Dendritic cell treated with granulocyte-macrophage colony-stimulating factor and Interleukin-4, amounts not matched to agents 40 ng/mL and 50 ng/mL, for 4 days (primary cell): ENCODE data around the gene TECRL.

Source experiments
- H3K27ac Mint-ChIP-seq: one replicate; pipeline ENCODE4 v1.8.0; 2022; ENCODE audit warnings: mild to moderate bottlenecking, mixed read lengths
- H3K27me3 Mint-ChIP-seq: one replicate; pipeline ENCODE4 v1.8.0; 2022; ENCODE audit warnings: mild to moderate bottlenecking, mixed read lengths
- H3K36me3 Mint-ChIP-seq: one replicate; pipeline ENCODE4 v1.8.0; 2022; ENCODE audit warnings: low read depth, mixed read lengths
- H3K4me1 Mint-ChIP-seq: one replicate; pipeline ENCODE4 v1.8.0; 2022; ENCODE audit warnings: low read depth, mixed read lengths
- H3K4me3 Mint-ChIP-seq: one replicate; pipeline ENCODE4 v1.8.0; 2022; ENCODE audit warnings: mild to moderate bottlenecking, moderate library complexity, mixed read lengths
- H3K9me3 Mint-ChIP-seq: one replicate; pipeline ENCODE4 v1.8.0; 2022; ENCODE audit warnings: mixed read lengths
- intact Hi-C: fragments of 100-400 bp; cut with micrococcal nuclease; formaldehyde crosslinking; loops from one replicate; pipeline ENCODE4 v1.15.0; 2022

The TECRL gene

GRCh38 chr4:64409300-64409699, at the start of gene TECRL:
TSS of gene TECRL (minus strand) at chr4:64409450. CDS start at chr4:64409351, 99 bp downstream.
- no peaks in the 10 kb centered on the region for H3K27me3 Mint-ChIP-seq
- H3K9me3 Mint-ChIP-seq, result no peaks in the 10 kb centered on the region
- intact Hi-C loops, result no loop called here
- H3K4me1 Mint-ChIP-seq, result no peaks in the 10 kb centered on the region
- H3K27ac Mint-ChIP-seq, result no peak within 1 kb of the TSS
- no peak within 1 kb of the TSS for H3K4me3 Mint-ChIP-seq
- H3K36me3 Mint-ChIP-seq, result no peaks in the 10 kb centered on the region

GRCh38 chr4:64432674-64433073, 23.4 kb upstream of the TECRL start:
- Mint-ChIP-seq H3K9me3 (peaks cover 70% of the 10 kb centered on the region), H3K27me3 (no peaks in the 10 kb centered on the region), H3K36me3 (no peaks in the 10 kb centered on the region), H3K4me1 (no peaks in the 10 kb centered on the region), H3K4me3 (no peak overlapping the region), H3K27ac (no peak overlapping the region)
- intact Hi-C loops, result no loop called here

GRCh38 chr4:64430933-64431332, 21.7 kb upstream of the TECRL start:
- no peaks in the 10 kb centered on the region for H3K27me3 Mint-ChIP-seq
- no peaks in the 10 kb centered on the region for H3K4me1 Mint-ChIP-seq
- peaks cover 61% of the 10 kb centered on the region for H3K9me3 Mint-ChIP-seq
- intact Hi-C loops, result no loop called here
- no peaks in the 10 kb centered on the region for H3K36me3 Mint-ChIP-seq
- H3K27ac Mint-ChIP-seq, result no peak overlapping the region
- H3K4me3 Mint-ChIP-seq, result no peak overlapping the region

GRCh38 chr4:64417974-64418373, 8.7 kb upstream of the TECRL start:
- H3K4me1 Mint-ChIP-seq, result no peaks in the 10 kb centered on the region
- H3K27me3 Mint-ChIP-seq, result no peaks in the 10 kb centered on the region
- no peak overlapping the region for H3K27ac Mint-ChIP-seq
- no peaks in the 10 kb centered on the region for H3K36me3 Mint-ChIP-seq
- intact Hi-C loops, result no loop called here
- H3K4me3 Mint-ChIP-seq, result no peak overlapping the region
- no peaks in the 10 kb centered on the region for H3K9me3 Mint-ChIP-seq

- no peak overlapping the region for H3K27ac Mint-ChIP-seq
- no peaks in the 10 kb centered on the region for H3K27me3 Mint-ChIP-seq
- no peaks in the 10 kb centered on the region for H3K36me3 Mint-ChIP-seq
- no peaks in the 10 kb centered on the region for H3K4me1 Mint-ChIP-seq
- H3K4me3 Mint-ChIP-seq, result no peak overlapping the region
- intact Hi-C loops, result no loop called here
- no peaks in the 10 kb centered on the region for H3K9me3 Mint-ChIP-seq
Observed at GRCh38 chr4:64407000-64407399, 2.2 kb downstream of the TECRL start.

- no peaks in the 10 kb centered on the region for H3K4me1 Mint-ChIP-seq
- H3K27me3 Mint-ChIP-seq, result no peaks in the 10 kb centered on the region
- H3K27ac Mint-ChIP-seq, result no peak overlapping the region
- no peak overlapping the region for H3K4me3 Mint-ChIP-seq
- H3K9me3 Mint-ChIP-seq, result no peaks in the 10 kb centered on the region
- H3K36me3 Mint-ChIP-seq, result no peaks in the 10 kb centered on the region
- intact Hi-C loops, result no loop called here
Observed at GRCh38 chr4:64405761-64406160, 3.5 kb downstream of the TECRL start.

- Mint-ChIP-seq H3K4me3 (no peak overlapping the region), H3K9me3 (peaks cover 10% of the 10 kb centered on the region), H3K4me1 (no peaks in the 10 kb centered on the region), H3K27me3 (no peaks in the 10 kb centered on the region), H3K36me3 (no peaks in the 10 kb centered on the region), H3K27ac (no peak overlapping the region)
- intact Hi-C loops, result no loop called here
Observed at GRCh38 chr4:64402684-64403083, 6.6 kb downstream of the TECRL start.

GRCh38 chr4:64399313-64400109, 9.7 kb downstream of the TECRL start:
- H3K4me3 Mint-ChIP-seq, result no peak overlapping the region
- H3K36me3 Mint-ChIP-seq, result no peaks in the 10 kb centered on the region
- peaks cover 10% of the 10 kb centered on the region for H3K9me3 Mint-ChIP-seq
- H3K4me1 Mint-ChIP-seq, result no peaks in the 10 kb centered on the region
- intact Hi-C loops, result no loop called here
- no peak overlapping the region for H3K27ac Mint-ChIP-seq
- H3K27me3 Mint-ChIP-seq, result no peaks in the 10 kb centered on the region

GRCh38 chr4:64394469-64394868, 14.8 kb downstream of the TECRL start:
- H3K4me3 Mint-ChIP-seq, result no peak overlapping the region
- intact Hi-C loops, result no loop called here
- peaks cover 10% of the 10 kb centered on the region for H3K9me3 Mint-ChIP-seq
- H3K4me1 Mint-ChIP-seq, result no peaks in the 10 kb centered on the region
- no peaks in the 10 kb centered on the region for H3K36me3 Mint-ChIP-seq
- H3K27me3 Mint-ChIP-seq, result no peaks in the 10 kb centered on the region
- H3K27ac Mint-ChIP-seq, result no peak overlapping the region

GRCh38 chr4:64388252-64388651, 21.0 kb downstream of the TECRL start:
- no peaks in the 10 kb centered on the region for H3K27me3 Mint-ChIP-seq
- H3K4me3 Mint-ChIP-seq, result no peak overlapping the region
- intact Hi-C loops, result no loop called here
- no peaks in the 10 kb centered on the region for H3K36me3 Mint-ChIP-seq
- no peaks in the 10 kb centered on the region for H3K9me3 Mint-ChIP-seq
- no peaks in the 10 kb centered on the region for H3K4me1 Mint-ChIP-seq
- no peak overlapping the region for H3K27ac Mint-ChIP-seq

GRCh38 chr4:64385220-64385619, 24.0 kb downstream of the TECRL start:
- Mint-ChIP-seq H3K36me3 (no peaks in the 10 kb centered on the region), H3K27me3 (no peaks in the 10 kb centered on the region), H3K9me3 (no peaks in the 10 kb centered on the region), H3K4me3 (no peak overlapping the region), H3K4me1 (no peaks in the 10 kb centered on the region), H3K27ac (no peak overlapping the region)
- intact Hi-C loops, result no loop called here

- intact Hi-C loops, result no loop called here
- H3K27ac Mint-ChIP-seq, result no peak overlapping the region
- H3K4me1 Mint-ChIP-seq, result no peaks in the 10 kb centered on the region
Observed at GRCh38 chr4:64384237-64385203, 24.7 kb downstream of the TECRL start.

GRCh38 chr4:64368741-64369140, 40.5 kb downstream of the TECRL start:
- intact Hi-C loops, result no loop called here
- Mint-ChIP-seq H3K4me3 (no peak overlapping the region), H3K27ac (no peak overlapping the region), H3K9me3 (no peaks in the 10 kb centered on the region), H3K27me3 (no peaks in the 10 kb centered on the region), H3K4me1 (no peaks in the 10 kb centered on the region), H3K36me3 (no peaks in the 10 kb centered on the region)

More at GRCh38 chr4:64384237-64385203, 24.7 kb downstream of the TECRL start:
- Mint-ChIP-seq H3K36me3 (no peaks in the 10 kb centered on the region), H3K9me3 (no peaks in the 10 kb centered on the region), H3K4me3 (no peak overlapping the region), H3K27me3 (no peaks in the 10 kb centered on the region)

GRCh38 chr4:64361399-64361740, 47.9 kb downstream of the TECRL start:
- H3K4me3 Mint-ChIP-seq, result no peak overlapping the region
- no peaks in the 10 kb centered on the region for H3K9me3 Mint-ChIP-seq
- no peaks in the 10 kb centered on the region for H3K4me1 Mint-ChIP-seq
- no peak overlapping the region for H3K27ac Mint-ChIP-seq
- no peaks in the 10 kb centered on the region for H3K36me3 Mint-ChIP-seq
- intact Hi-C loops, result no loop called here
- H3K27me3 Mint-ChIP-seq, result no peaks in the 10 kb centered on the region
